Neutrophil (primary cell): ENCODE results near the gene NSRP1.

Experiments used
- H3K27ac ChIP-seq: fragments of 200-600 bp; sonication (generic); 2 replicates; pipeline ENCODE4 v1.5.1; 2016; ENCODE audit warnings: mild to moderate bottlenecking, moderate library complexity
- H3K27me3 ChIP-seq: fragments of 200-600 bp; sonication (generic); 2 replicates; pipeline ENCODE4 v1.6.0; 2016; ENCODE audit warnings: mild to moderate bottlenecking
- H3K36me3 ChIP-seq: fragments of 200-600 bp; sonication (generic); 2 replicates; pipeline ENCODE4 v1.5.1; 2017
- H3K4me1 ChIP-seq, 2 experiments: fragments of 200-600 bp in 1 of 2; sonication (generic) in 1 of 2; 1 replicate in 1 of 2; 2 replicates in 1 of 2; pipeline versions ENCODE4 v1.5.1 to v1.6.1; 2013 to 2016; ENCODE audit warnings: low read depth in 1 of 2, low read length in 1 of 2, mild to moderate bottlenecking in 1 of 2, moderate library complexity in 1 of 2; ENCODE audit not compliant: control insufficient read depth in 1 of 2, insufficient read depth in 1 of 2
- H3K4me3 ChIP-seq, 2 experiments: fragments of 200-600 bp in 1 of 2; sonication (generic) in 1 of 2; 1 replicate in 1 of 2; 2 replicates in 1 of 2; pipeline ENCODE4 v1.5.1; 2013 to 2016; ENCODE audit warnings: low read depth in 1 of 2, low read length in 1 of 2, mild to moderate bottlenecking in 1 of 2, moderate library complexity in 1 of 2
- H3K9me3 ChIP-seq: fragments of 200-600 bp; sonication (generic); 2 replicates; pipeline ENCODE4 v1.5.1; 2016
- CTCF ChIP-seq: fragments of 200-600 bp; sonication (generic); IDR thresholded peaks from 2 replicates; pipeline ENCODE4 v1.5.1; 2016; ENCODE audit warnings: antibody characterized with exemption

NSRP1 gene

GRCh38 chr17:30170415-30170987, 53.9 kb downstream of the NSRP1 start:
- no peaks in the 10 kb centered on the region for H3K4me1 ChIP-seq
- H3K9me3 ChIP-seq: no peaks in the 10 kb centered on the region
- no peaks in the 10 kb centered on the region for H3K27me3 ChIP-seq
- no peak for TF ChIP-seq CTCF
- H3K36me3 ChIP-seq: peaks cover 14% of the 10 kb centered on the region
- H3K4me3 ChIP-seq: no peak overlapping the region
- no peak overlapping the region for H3K27ac ChIP-seq

GRCh38 chr17:30172560-30172959, 55.9 kb downstream of the NSRP1 start:
- H3K27ac ChIP-seq: no peak overlapping the region

GRCh38 chr17:30173649-30174048, 57.0 kb downstream of the NSRP1 start:
- Histone ChIP-seq H3K27ac (no peak overlapping the region), H3K36me3 (peaks cover 27% of the 10 kb centered on the region), H3K4me3 (no peak overlapping the region), H3K9me3 (no peaks in the 10 kb centered on the region), H3K27me3 (no peaks in the 10 kb centered on the region), H3K4me1 (no peaks in the 10 kb centered on the region)
- TF ChIP-seq CTCF: no peak

More at GRCh38 chr17:30172560-30172959, 55.9 kb downstream of the NSRP1 start:
- Histone ChIP-seq H3K4me1 (no peaks in the 10 kb centered on the region), H3K36me3 (peaks cover 21% of the 10 kb centered on the region), H3K9me3 (no peaks in the 10 kb centered on the region), H3K27me3 (no peaks in the 10 kb centered on the region), H3K4me3 (no peak overlapping the region)
- TF ChIP-seq CTCF: no peak

- H3K9me3 ChIP-seq: no peaks in the 10 kb centered on the region
- peaks cover 32% of the 10 kb centered on the region for H3K36me3 ChIP-seq
- no peaks in the 10 kb centered on the region for H3K4me1 ChIP-seq
- H3K4me3 ChIP-seq: no peak overlapping the region
- H3K27ac ChIP-seq: no peak overlapping the region
- no peaks in the 10 kb centered on the region for H3K27me3 ChIP-seq
- no peak for TF ChIP-seq CTCF
Measured at GRCh38 chr17:30174556-30174955, 57.9 kb downstream of the NSRP1 start.

GRCh38 chr17:30176855-30177254, 60.2 kb downstream of the NSRP1 start:
- peaks cover 52% of the 10 kb centered on the region for H3K36me3 ChIP-seq
- no peaks in the 10 kb centered on the region for H3K27me3 ChIP-seq
- H3K4me1 ChIP-seq: no peaks in the 10 kb centered on the region
- H3K9me3 ChIP-seq: no peaks in the 10 kb centered on the region
- no peak overlapping the region for H3K27ac ChIP-seq
- no peak for TF ChIP-seq CTCF
- no peak overlapping the region for H3K4me3 ChIP-seq

- no peaks in the 10 kb centered on the region for H3K4me1 ChIP-seq
- no peak overlapping the region for H3K27ac ChIP-seq
- H3K36me3 ChIP-seq: peaks cover 56% of the 10 kb centered on the region
- peaks cover 7% of the 10 kb centered on the region for H3K27me3 ChIP-seq
- no peak overlapping the region for H3K4me3 ChIP-seq
- H3K9me3 ChIP-seq: no peaks in the 10 kb centered on the region
- TF ChIP-seq CTCF: no peak
Measured at GRCh38 chr17:30186761-30187160, 70.1 kb downstream of the NSRP1 start.
